SK-N-SH (cell line): ENCODE data around the gene VWDE. TPM values are rescaled to one million over a fixed set of nuclear protein-coding genes. Genes with fewer than 3 reads are reported as not detected.

Experiments
- CTCF ChIA-PET: fragments of 300-600, 350-600 bp; formaldehyde crosslinking; extraction: SDS; loops from one replicate; lab custom pipeline; 2021; lab: Yijun Ruan, JAX
- POLR2A ChIA-PET: fragments of 350-600 bp; sonication (Branson Sonifier 250); formaldehyde crosslinking; extraction: SDS; loops from one replicate; lab custom pipeline; 2020; ENCODE audit warnings: antibody characterized with exemption, inconsistent platforms; lab: Yijun Ruan, JAX
- DNase-seq: peaks from one replicate; pipeline ENCODE4 v3.0.0; 2012
- H2AFZ ChIP-seq: fragments of 200-600 bp; sonication (generic); 2 replicates; pipeline ENCODE4 v1.8.1; 2016; ENCODE audit warnings: antibody characterized with exemption, mild to moderate bottlenecking, low read depth
- H3F3A ChIP-seq: fragments of 200-600 bp; sonication (generic); replicated peaks from 2 replicates; pipeline ENCODE3; 2016; ENCODE audit warnings: antibody characterized with exemption, mild to moderate bottlenecking; ENCODE audit not compliant: insufficient read depth
- H3K27ac ChIP-seq, 2 experiments: fragments of 200-500 bp in 1 of 2; fragments of 200-600 bp in 1 of 2; sonication (Bioruptor generic) in 1 of 2; sonication (generic), shearing (Covaris generic) in 1 of 2; 2 replicates each; pipeline versions ENCODE4 v1.5.1 to v1.6.1; 2014 to 2016; ENCODE audit warnings: low read depth in 2 of 2, inconsistent platforms in 1 of 2, low read length in 1 of 2, mild to moderate bottlenecking in 1 of 2, mixed read lengths in 1 of 2
- H3K27me3 ChIP-seq: fragments of 200-600 bp; sonication (generic), shearing (Covaris generic); 2 replicates; pipeline ENCODE4 v1.6.1; 2016; ENCODE audit warnings: mixed run types; ENCODE audit not compliant: insufficient read depth
- H3K36me3 ChIP-seq, 2 experiments: fragments of 200-500 bp in 1 of 2; fragments of 200-600 bp in 1 of 2; sonication (Bioruptor generic) in 1 of 2; sonication (generic) in 1 of 2; replicated peaks in 1 of 2; 2 replicates each; pipeline versions ENCODE3 to v1.5.1; 2014 to 2016; ENCODE audit warnings: low read length in 1 of 2, mild to moderate bottlenecking in 1 of 2; ENCODE audit not compliant: insufficient read depth in 2 of 2, control insufficient read depth in 1 of 2
- H3K4me1 ChIP-seq, 2 experiments: fragments of 200-500 bp in 1 of 2; fragments of 200-600 bp in 1 of 2; sonication (Bioruptor generic) in 1 of 2; sonication (generic), shearing (Covaris generic) in 1 of 2; 2 replicates each; pipeline versions ENCODE4 v1.5.1 to v1.6.1; 2014 to 2016; ENCODE audit warnings: low read depth in 1 of 2, low read length in 1 of 2, mixed run types in 1 of 2; ENCODE audit not compliant: insufficient read depth in 2 of 2, control insufficient read depth in 1 of 2
- H3K4me2 ChIP-seq: fragments of 200-600 bp; sonication (generic), shearing (Covaris generic); 2 replicates; pipeline ENCODE4 v1.6.1; 2017; ENCODE audit warnings: mixed run types
- H3K4me3 ChIP-seq, 2 experiments: fragments of 200-500 bp in 1 of 2; fragments of 200-600 bp in 1 of 2; sonication (Bioruptor generic) in 1 of 2; sonication (generic), shearing (Covaris generic) in 1 of 2; 2 replicates each; pipeline versions ENCODE4 v1.5.1 to v1.8.1; 2014 to 2016; ENCODE audit warnings: low read depth in 2 of 2, inconsistent platforms in 1 of 2, low read length in 1 of 2, mild to moderate bottlenecking in 1 of 2, mixed read lengths in 1 of 2, moderate library complexity in 1 of 2
- H3K79me2 ChIP-seq: fragments of 200-600 bp; sonication (generic); 2 replicates; pipeline ENCODE4 v1.8.1; 2017; ENCODE audit warnings: mild to moderate bottlenecking; ENCODE audit not compliant: insufficient read depth
- H3K9ac ChIP-seq: fragments of 200-600 bp; sonication (generic); 2 replicates; pipeline ENCODE4 v1.6.1; 2017; ENCODE audit warnings: mixed run types
- H3K9me2 ChIP-seq: fragments of 200-600 bp; sonication (generic); 2 replicates; pipeline ENCODE4 v1.6.1; 2017; ENCODE audit warnings: mixed run types
- H3K9me3 ChIP-seq: fragments of 200-600 bp; sonication (generic); 2 replicates; pipeline ENCODE4 v1.6.1; 2017; ENCODE audit warnings: mixed run types, mild to moderate bottlenecking, moderate library complexity
- H4K20me1 ChIP-seq: fragments of 200-600 bp; sonication (generic); 2 replicates; pipeline ENCODE4 v1.6.1; 2017; ENCODE audit warnings: mild to moderate bottlenecking, mixed run types; ENCODE audit not compliant: insufficient read depth
- CHD2 ChIP-seq: fragments of 150-350 bp; IDR thresholded peaks from 2 replicates; pipeline ENCODE4 v1.6.1; 2018; ENCODE audit warnings: low read length; ENCODE audit not compliant: partially characterized antibody
- CTCF ChIP-seq: fragments of 200-600 bp; sonication (generic); IDR thresholded peaks from 2 replicates; pipeline ENCODE4 v1.6.1; 2017; ENCODE audit warnings: antibody characterized with exemption, mild to moderate bottlenecking, moderate library complexity
- EP300 ChIP-seq, 2 experiments: IDR thresholded peaks; 2 replicates each; pipeline versions ENCODE4 v1.4.0 to v1.6.1; 2012; ENCODE audit warnings: borderline replicate concordance in 1 of 2, low read depth in 1 of 2, low read length in 1 of 2
- EZH2phosphoT487 ChIP-seq: fragments of 200-600 bp; sonication (generic); IDR thresholded peaks from 2 replicates; pipeline ENCODE4 v1.6.1; 2017; ENCODE audit warnings: low read depth, mixed run types, mild to moderate bottlenecking, antibody characterized with exemption, moderate library complexity, borderline replicate concordance
- FOSL2 ChIP-seq: IDR thresholded peaks from 2 replicates; pipeline ENCODE4 v1.4.0; 2012; ENCODE audit warnings: low read depth, mild to moderate bottlenecking, moderate library complexity, borderline replicate concordance
- FOXJ3 ChIP-seq: sonication (generic); formaldehyde crosslinking; IDR thresholded peaks from 2 replicates; pipeline ENCODE4 v1.5.1; 2020; ENCODE audit warnings: mild to moderate bottlenecking, missing genetic modification reagents
- IRF3 ChIP-seq: fragments of 150-350 bp; IDR thresholded peaks from 2 replicates; pipeline ENCODE4 v1.6.1; 2016; ENCODE audit warnings: mild to moderate bottlenecking, low read depth, low read length
- MAX ChIP-seq: IDR thresholded peaks from 2 replicates; pipeline ENCODE4 v1.4.0; 2012; ENCODE audit warnings: low read depth
- MEF2A ChIP-seq: IDR thresholded peaks from 2 replicates; pipeline ENCODE4 v1.4.0; 2012; ENCODE audit warnings: low read depth, borderline replicate concordance
- NFIC ChIP-seq: IDR thresholded peaks from 2 replicates; pipeline ENCODE4 v1.4.0; 2012; ENCODE audit warnings: borderline replicate concordance
- NRF1 ChIP-seq: IDR thresholded peaks from 2 replicates; pipeline ENCODE4 v1.6.1; 2012; ENCODE audit warnings: low read depth, mild to moderate bottlenecking, low read length
- PBX3 ChIP-seq: IDR thresholded peaks from 2 replicates; pipeline ENCODE4; 2012
- POLR2AphosphoS5 ChIP-seq: IDR thresholded peaks from 2 replicates; pipeline ENCODE4 v1.6.1; 2012; ENCODE audit warnings: low read depth, low read length
- RCOR1 ChIP-seq: fragments of 150-350 bp; IDR thresholded peaks from 2 replicates; pipeline ENCODE4 v1.6.1; 2017; ENCODE audit warnings: antibody characterized with exemption, low read length
- REST ChIP-seq: IDR thresholded peaks from 2 replicates; pipeline ENCODE4 v1.6.1; 2012; ENCODE audit warnings: mild to moderate bottlenecking, low read depth, low read length, moderate library complexity
- RFX5 ChIP-seq: IDR thresholded peaks from 2 replicates; pipeline ENCODE4 v1.6.1; 2012; ENCODE audit warnings: mild to moderate bottlenecking, improper control_type of control experiment, low read length
- RXRA ChIP-seq: IDR thresholded peaks from 2 replicates; pipeline ENCODE4 v1.4.0; 2012; ENCODE audit warnings: low read depth, mild to moderate bottlenecking, borderline replicate concordance
- SIN3A ChIP-seq: IDR thresholded peaks from 2 replicates; pipeline ENCODE4 v1.6.1; 2012; ENCODE audit warnings: low read depth, mild to moderate bottlenecking, low read length, moderate library complexity, borderline replicate concordance
- TCF12 ChIP-seq: IDR thresholded peaks from 2 replicates; pipeline ENCODE4 v1.4.0; 2012
- ZBTB33 ChIP-seq: IDR thresholded peaks from 2 replicates; pipeline ENCODE4 v1.4.0; 2012; ENCODE audit warnings: low read depth, borderline replicate concordance
- WGBS: methylation state at CpG from one replicate; pipeline ENCODE4 v1.1.6; 2017; ENCODE audit warnings: low lambda C conversion rate; 5-methylcytosine and 5-hydroxymethylcytosine counted together
- polyA plus RNA-seq, 3 experiments: library from polyadenylated mRNA; depleted of rRNA; stranded (reverse); fragments of >200 nt; gene quantifications; 2 replicates each; pipeline ENCODE4 v1.2.3, GENCODE V29; 2012

The VWDE gene
- polyA plus RNA-seq, 1 of the 3 experiments (the other 2 are of a cell fraction) = not detected

GRCh38 chr7:12370249-12370648 lies 33.4 kb downstream of the VWDE start (continued):
- TF ChIP-seq EZH2phosphoT487 = no peak

GRCh38 chr7:12369756-12370155 lies 33.9 kb downstream of the VWDE start:
- POLR2A ChIA-PET = no interaction called here
- CTCF ChIA-PET = interaction anchor here (2.6 kb wide), 1 partner anchor 20 kb away, joined by 7 read pairs; no protein-coding TSS in a partner anchor
- H3F3A ChIP-seq = no peaks in the 10 kb centered on the region

More at GRCh38 chr7:12369756-12370155, 33.9 kb downstream of the VWDE start:
- H3K79me2 ChIP-seq = no peaks in the 10 kb centered on the region
- no peak overlapping the region for H3K9ac ChIP-seq
- peaks cover 0 to 4% of the 10 kb centered on the region in 2 experiments for H3K36me3 ChIP-seq
- no peak overlapping the region for H3K4me2 ChIP-seq
- no peaks in the 10 kb centered on the region for H4K20me1 ChIP-seq
- no peak overlapping the region for H3K27ac ChIP-seq
- no peaks in the 10 kb centered on the region for H3K9me3 ChIP-seq
- H3K4me1 ChIP-seq = no peaks in the 10 kb centered on the region; a peak in 1 of 4 replicates
- TF ChIP-seq SIN3A (no peak), FOXJ3 (CRISPR knock-in tag) (no peak), ZBTB33 (no peak), NRF1 (no peak), CTCF (no peak), IRF3 (no peak), NFIC (no peak), PBX3 (no peak), RFX5 (no peak), FOSL2 (no peak), RCOR1 (no peak), REST (no peak), POLR2AphosphoS5 (no peak), TCF12 (no peak), CHD2 (no peak), MAX (no peak), RXRA (no peak), MEF2A (no peak), EP300 (IDR thresholded peaks at IDR 0.05; ENCODE audit: borderline replicate concordance in 1 of 2, low read depth in 1 of 2, low read length in 1 of 2) (no peak)
- H3K27me3 ChIP-seq = no peaks in the 10 kb centered on the region
- no peaks in the 10 kb centered on the region for H3K9me2 ChIP-seq
- 64% methylated on average over 6 of the region's 6 CpGs for WGBS
- H2AFZ ChIP-seq = no peak overlapping the region
- no peak overlapping the region for H3K4me3 ChIP-seq
- DNase-seq = no peak
